IMR-90 (cell line): ENCODE measurements around the gene OR51B2. TPM values are rescaled to one million over a fixed set of nuclear protein-coding genes. Genes with fewer than 3 reads are reported as not detected.

Source experiments
- ATAC-seq: fragments of 200-7000 bp; cut with Tn5 transposase; 2 replicates; pipeline ENCODE4 v1.9.1; 2020; ENCODE audit warnings: low read depth, mild to moderate bottlenecking, moderate library complexity
- BruUV-seq: library from RNA; stranded (reverse); fragments of 400-500 nt; replicated peaks from 2 replicates; lab custom pipeline; 2021; lab: Mats Ljungman, UMichigan
- CTCF ChIA-PET: fragments of 300-600 bp; formaldehyde crosslinking; extraction: SDS; loops from one replicate; lab custom pipeline; 2021; ENCODE audit warnings: antibody characterized with exemption; lab: Yijun Ruan, JAX
- POLR2A ChIA-PET: fragments of 300-600 bp; sonication (Branson Sonifier 250); formaldehyde crosslinking; loops from one replicate; lab custom pipeline; 2022; ENCODE audit warnings: antibody characterized with exemption; ENCODE audit not compliant: unreplicated experiment; lab: Charles Lee
- DNase-seq: peaks from one replicate; pipeline ENCODE4 v3.0.0; 2013
- H2AFZ ChIP-seq: replicated peaks from 2 replicates; pipeline ENCODE3; 2013; ENCODE audit warnings: low read length, mild to moderate bottlenecking; ENCODE audit not compliant: poor library complexity
- H2AK5ac ChIP-seq: 2 replicates; pipeline ENCODE4 v1.6.1; 2013; ENCODE audit warnings: low read depth, low read length, inconsistent platforms
- H2AK9ac ChIP-seq: replicated peaks from 2 replicates; pipeline ENCODE3; 2013; ENCODE audit warnings: mild to moderate bottlenecking, low read depth, low read length, moderate library complexity; ENCODE audit not compliant: poor library complexity
- H2BK120ac ChIP-seq: 2 replicates; pipeline ENCODE4 v1.6.1; 2013; ENCODE audit warnings: low read depth, low read length, inconsistent platforms
- H2BK15ac ChIP-seq: 3 replicates; pipeline ENCODE4 v1.6.1; 2013; ENCODE audit warnings: low read depth, low read length, inconsistent platforms
- H2BK20ac ChIP-seq: 2 replicates; pipeline ENCODE4 v1.6.1; 2013; ENCODE audit warnings: low read depth, mild to moderate bottlenecking, inconsistent platforms, low read length, moderate library complexity
- H2BK5ac ChIP-seq: 2 replicates; pipeline ENCODE4 v1.6.1; 2013; ENCODE audit warnings: mild to moderate bottlenecking, low read depth, low read length, inconsistent platforms; ENCODE audit not compliant: poor library complexity, severe bottlenecking
- H3K14ac ChIP-seq: replicated peaks from 2 replicates; pipeline ENCODE4 v1.6.1; 2013; ENCODE audit warnings: low read depth, low read length, inconsistent platforms
- H3K18ac ChIP-seq: 2 replicates; pipeline ENCODE4 v1.6.1; 2013; ENCODE audit warnings: low read depth, low read length, control low read depth
- H3K23ac ChIP-seq: 2 replicates; pipeline ENCODE4 v1.6.1; 2013; ENCODE audit warnings: low read depth, low read length, inconsistent platforms
- H3K27ac ChIP-seq: 2 replicates; pipeline ENCODE4 v1.5.1; 2013; ENCODE audit warnings: mild to moderate bottlenecking, control low read depth, low read length; ENCODE audit not compliant: insufficient read depth
- H3K27me3 ChIP-seq: 2 replicates; pipeline ENCODE4 v1.6.1; 2013; ENCODE audit warnings: low read length; ENCODE audit not compliant: control insufficient read depth, insufficient read depth
- H3K36me3 ChIP-seq: 2 replicates; pipeline ENCODE4 v1.6.1; 2013; ENCODE audit warnings: low read length, mixed read lengths; ENCODE audit not compliant: control insufficient read depth, insufficient read depth
- H3K4ac ChIP-seq: 2 replicates; pipeline ENCODE4 v1.6.1; 2013; ENCODE audit warnings: low read depth, low read length, inconsistent platforms
- H3K4me1 ChIP-seq: 2 replicates; pipeline ENCODE4 v1.6.1; 2013; ENCODE audit warnings: low read length, mixed read lengths; ENCODE audit not compliant: control insufficient read depth, insufficient read depth
- H3K4me2 ChIP-seq: 2 replicates; pipeline ENCODE4 v1.6.1; 2013; ENCODE audit warnings: low read depth, mild to moderate bottlenecking, control low read depth, low read length, moderate library complexity
- H3K4me3 ChIP-seq: 2 replicates; pipeline ENCODE4 v1.5.1; 2013; ENCODE audit warnings: low read depth, mild to moderate bottlenecking, control low read depth, low read length, moderate library complexity; ENCODE audit not compliant: insufficient read depth
- H3K56ac ChIP-seq: 2 replicates; pipeline ENCODE4 v1.6.1; 2013; ENCODE audit warnings: low read length, inconsistent platforms; ENCODE audit not compliant: insufficient read depth; ENCODE audit errors: extremely low read depth
- H3K79me1 ChIP-seq, 2 experiments: 2 replicates each; pipeline ENCODE4 v1.6.1; 2013; ENCODE audit warnings: low read length in 2 of 2, inconsistent platforms in 1 of 2, low read depth in 1 of 2
- H3K9ac ChIP-seq: 2 replicates; pipeline ENCODE4 v1.6.1; 2013; ENCODE audit warnings: low read depth, low read length, control low read depth
- H3K9me1 ChIP-seq: 2 replicates; pipeline ENCODE4 v1.6.1; 2013; ENCODE audit warnings: low read length, inconsistent platforms; ENCODE audit not compliant: insufficient read depth
- H3K9me3 ChIP-seq: 2 replicates; pipeline ENCODE4 v1.6.1; 2013; ENCODE audit warnings: low read length; ENCODE audit not compliant: control insufficient read depth, insufficient read depth
- H4K20me1 ChIP-seq: 2 replicates; pipeline ENCODE4 v1.6.1; 2013; ENCODE audit warnings: low read length, inconsistent platforms; ENCODE audit not compliant: insufficient read depth
- H4K5ac ChIP-seq: 2 replicates; pipeline ENCODE4 v1.6.1; 2013; ENCODE audit warnings: mild to moderate bottlenecking, low read depth, low read length, control low read depth
- H4K8ac ChIP-seq, 2 experiments: 2 replicates each; pipeline ENCODE4 v1.6.1; 2013; ENCODE audit warnings: low read depth in 2 of 2, low read length in 2 of 2, control low read depth in 1 of 2, inconsistent platforms in 1 of 2
- H4K91ac ChIP-seq: 2 replicates; pipeline ENCODE4 v1.6.1; 2013; ENCODE audit warnings: low read depth, low read length, inconsistent platforms; ENCODE audit not compliant: insufficient read depth
- CHD1 ChIP-seq: IDR thresholded peaks from 2 replicates; pipeline ENCODE4 v1.6.1; 2012; ENCODE audit warnings: low read depth, low read length, improper control_type of control experiment
- MAFK ChIP-seq: IDR thresholded peaks from 2 replicates; pipeline ENCODE4 v1.6.1; 2012; ENCODE audit warnings: low read depth, low read length, improper control_type of control experiment
- MXI1 ChIP-seq: IDR thresholded peaks from 2 replicates; pipeline ENCODE4 v1.6.1; 2012; ENCODE audit warnings: low read depth, mild to moderate bottlenecking, low read length, moderate library complexity, borderline replicate concordance
- RCOR1 ChIP-seq: IDR thresholded peaks from 2 replicates; pipeline ENCODE4 v1.6.1; 2012; ENCODE audit warnings: mild to moderate bottlenecking, low read length, improper control_type of control experiment; ENCODE audit not compliant: insufficient replicate concordance
- RFX5 ChIP-seq: IDR thresholded peaks from 2 replicates; pipeline ENCODE4 v1.8.0; 2012; ENCODE audit warnings: low read depth, mild to moderate bottlenecking, low read length, moderate library complexity
- WGBS, 2 experiments: methylation state at CpG; one replicate each; pipeline versions ENCODE4 v1.1.5 to v1.1.7; 2013; ENCODE audit warnings: missing lambda C conversion rate in 2 of 2; ENCODE audit not compliant: insufficient read length in 1 of 2; ENCODE audit errors: extremely low coverage in 2 of 2; 5-methylcytosine and 5-hydroxymethylcytosine counted together
- dilution Hi-C: fragments of 300-500 bp; cut with HindIII; formaldehyde crosslinking; loops from one replicate; pipeline ENCODE4 v1.14.3; 2018; ENCODE audit warnings: low sequenced_read_pairs; ENCODE audit not compliant: unreplicated experiment
- in situ Hi-C: fragments of 300-500 bp; cut with MboI; formaldehyde crosslinking; loops from 3 replicates; pipeline ENCODE4 v1.14.3; 2019; ENCODE audit warnings: low sequenced_read_pairs, inconsistent platforms, mixed read lengths
- intact Hi-C: fragments of 100-400 bp; cut with micrococcal nuclease; formaldehyde crosslinking; loops from 2 replicates; pipeline ENCODE4 v1.10.0; 2022
- polyA plus RNA-seq, 3 experiments: library from polyadenylated mRNA; depleted of rRNA; stranded (reverse); fragments of >200 nt; gene quantifications; 2 replicates each; pipeline ENCODE4 v1.2.3, GENCODE V29; 2012; ENCODE audit warnings: low replicate concordance in 1 of 3
- total RNA-seq: library from RNA; depleted of rRNA; stranded (reverse); fragments of >200 nt; gene quantifications from 2 replicates; pipeline ENCODE4 v1.2.3, GENCODE V29; 2012

Gene OR51B2
- total and polyA plus RNA-seq, 2 of the 4 experiments (the other 2 are of a cell fraction): not detected

DNA sequence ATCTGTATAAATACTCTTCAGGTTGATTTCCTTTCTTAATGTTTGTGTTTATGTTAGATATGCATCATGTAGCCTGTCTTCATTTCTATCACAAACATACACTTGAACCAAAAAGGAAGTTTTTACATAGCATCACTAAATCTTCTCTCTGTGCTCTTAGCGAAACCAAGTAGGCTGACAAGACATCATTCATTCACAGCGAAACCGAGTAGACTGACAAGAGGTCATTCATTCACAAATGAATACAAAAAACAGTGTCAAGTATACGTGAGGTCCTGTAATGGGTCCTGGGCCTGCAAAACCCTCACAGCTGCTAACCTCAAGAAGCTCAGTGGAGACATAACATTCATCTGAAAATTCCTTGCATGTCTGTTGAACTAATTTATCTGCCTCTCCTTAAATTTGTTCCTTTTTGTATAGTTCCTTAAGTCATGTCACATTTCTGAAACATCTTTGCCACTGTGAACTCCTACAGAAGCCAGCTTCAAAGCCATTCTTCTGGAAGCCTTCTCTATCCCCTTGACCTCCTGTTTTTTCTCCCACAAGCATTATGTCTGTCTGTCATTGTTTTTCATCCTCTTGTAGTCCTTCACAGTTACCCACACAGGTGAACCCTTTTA lies 44.5 kb downstream of the OR51B2 start (continued):
- TF ChIP-seq CHD1 (no peak), RCOR1 (no peak)

DNA sequence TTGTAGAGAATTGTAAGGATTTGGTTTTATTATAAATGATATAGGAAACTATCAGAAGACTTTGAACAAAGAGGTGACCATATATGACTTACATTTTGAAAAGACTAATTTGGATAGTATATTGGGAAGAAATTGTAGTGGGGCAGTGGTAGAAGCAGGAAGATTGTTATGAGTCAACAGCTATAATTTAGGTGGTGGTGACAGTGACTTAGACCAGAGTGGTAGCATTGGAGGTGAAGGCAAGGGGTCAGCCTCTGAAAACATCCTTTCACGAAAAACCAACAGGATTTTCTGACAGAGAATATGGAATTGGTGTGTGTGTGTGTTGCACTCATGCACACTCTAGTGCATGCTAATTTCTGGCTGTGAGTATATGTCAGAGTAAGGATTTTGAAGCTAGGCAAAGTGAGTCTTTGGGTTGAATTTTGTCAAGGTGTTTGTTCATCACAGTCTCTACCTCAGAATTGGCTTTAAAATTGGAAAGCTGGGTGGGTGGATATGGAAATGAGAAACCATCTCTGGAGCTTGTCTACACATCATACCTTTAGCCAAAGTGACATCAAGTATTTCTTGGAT lies 46.2 kb downstream of the OR51B2 start:
- Histone ChIP-seq H3K9me1 (peaks cover 10% of the 10 kb centered on the region), H3K4ac (peak overlapping the region; percentile 85), H3K4me2 (no peak overlapping the region), H3K4me3 (no peak overlapping the region), H2AFZ (no peak overlapping the region), H3K4me1 (peaks cover 16% of the 10 kb centered on the region), H2BK120ac (peak overlapping the region; percentile 87), H3K9me3 (no peaks in the 10 kb centered on the region), H3K23ac (no peak overlapping the region), H4K91ac (peak overlapping the region; percentile 87), H2AK9ac (no peak overlapping the region), H2BK20ac (peak overlapping the region; percentile 96), H3K36me3 (no peaks in the 10 kb centered on the region), H2BK15ac (peak overlapping the region; percentile 96; the same call in 2 of the 3 replicates), H3K18ac (peak overlapping the region; percentile 37; the same call in 1 of the 2 replicates), H4K5ac (peak overlapping the region; percentile 57; the same call in 1 of the 2 replicates), H3K14ac (peak overlapping the region; percentile 72), H2BK5ac (peak overlapping the region; percentile 97), H3K9ac (no peak overlapping the region), H3K27me3 (no peaks in the 10 kb centered on the region), H4K8ac (peak overlapping the region in 1 of 2 experiments; percentile 66; a peak in 2 of 4 replicates), H3K79me1 (no peaks in the 10 kb centered on the region), H3K56ac (no peak overlapping the region), H4K20me1 (no peaks in the 10 kb centered on the region), H2AK5ac (peak overlapping the region; percentile 91), H3K27ac (no peak overlapping the region)
- POLR2A ChIA-PET: no interaction called here
- in situ Hi-C loops (no loop called here), intact Hi-C loops (no loop called here), dilution Hi-C loops (no loop called here)
- TF ChIP-seq MXI1 (no peak), RFX5 (no peak), MAFK (no peak)
- ATAC-seq (no peak), DNase-seq (no peak)
- no TSS peak for BruUV-seq
- WGBS, 2 experiments: 100% methylated on average over 1 of the region's 1 CpG; no CpG with 5 or more reads in 1 of the 2 experiments
- CTCF ChIA-PET: interaction anchor here (0.6 kb wide), 1 partner anchor 8 kb away, joined by 3 read pairs; no protein-coding TSS in a partner anchor
